HG02981 (cell line): ENCODE data around the gene KISS1R.
"Not testable (repeated sequence)": the region's sequence is repeated elsewhere in the genome, so short reads cannot be mapped to it uniquely, and the experiment has no call there.

Source experiments
- ATAC-seq: cut with Tn5 transposase; IDR thresholded peaks from one replicate; pipeline ENCODE4 v1.9.1; 2021; ENCODE audit warnings: mild to moderate bottlenecking, moderate library complexity; ENCODE audit not compliant: unreplicated experiment

The KISS1R gene

DNA sequence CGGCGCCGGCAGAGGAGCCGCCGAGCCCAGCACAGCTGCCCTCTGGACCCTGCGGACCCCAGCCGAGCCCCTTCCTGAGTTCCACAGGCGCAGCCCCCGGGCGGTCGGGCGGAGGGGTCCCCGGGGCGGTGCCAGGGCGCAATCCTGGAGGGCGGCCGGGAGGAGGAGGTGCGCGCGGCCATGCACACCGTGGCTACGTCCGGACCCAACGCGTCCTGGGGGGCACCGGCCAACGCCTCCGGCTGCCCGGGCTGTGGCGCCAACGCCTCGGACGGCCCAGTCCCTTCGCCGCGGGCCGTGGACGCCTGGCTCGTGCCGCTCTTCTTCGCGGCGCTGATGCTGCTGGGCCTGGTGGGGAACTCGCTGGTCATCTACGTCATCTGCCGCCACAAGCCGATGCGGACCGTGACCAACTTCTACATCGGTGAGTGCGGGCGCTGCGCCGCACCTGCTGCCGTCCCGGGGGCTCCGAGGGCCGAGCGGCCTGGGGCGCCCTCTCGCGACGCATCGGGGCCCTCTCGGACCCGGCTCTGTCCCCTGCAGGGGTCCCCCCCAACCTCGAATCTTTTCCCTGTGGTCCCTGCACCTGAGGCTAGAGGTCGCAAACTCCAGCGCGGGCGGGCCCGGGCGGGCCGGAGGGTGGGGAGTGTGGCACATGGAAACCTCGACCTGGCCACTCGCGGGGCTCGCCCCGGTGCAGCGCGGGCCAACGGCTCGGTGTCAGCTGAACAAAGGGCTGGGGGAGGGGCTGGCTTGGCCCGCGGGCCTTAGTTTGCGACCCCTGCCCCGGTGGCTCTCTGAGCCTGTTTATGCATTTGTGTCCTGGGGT is at the start of gene KISS1R:
Gene KISS1R (plus strand): TSS at position 11 of the 829 bp plus-strand sequence. CDS start 170 bp downstream, at position 181.
- ATAC-seq: no peak

DNA sequence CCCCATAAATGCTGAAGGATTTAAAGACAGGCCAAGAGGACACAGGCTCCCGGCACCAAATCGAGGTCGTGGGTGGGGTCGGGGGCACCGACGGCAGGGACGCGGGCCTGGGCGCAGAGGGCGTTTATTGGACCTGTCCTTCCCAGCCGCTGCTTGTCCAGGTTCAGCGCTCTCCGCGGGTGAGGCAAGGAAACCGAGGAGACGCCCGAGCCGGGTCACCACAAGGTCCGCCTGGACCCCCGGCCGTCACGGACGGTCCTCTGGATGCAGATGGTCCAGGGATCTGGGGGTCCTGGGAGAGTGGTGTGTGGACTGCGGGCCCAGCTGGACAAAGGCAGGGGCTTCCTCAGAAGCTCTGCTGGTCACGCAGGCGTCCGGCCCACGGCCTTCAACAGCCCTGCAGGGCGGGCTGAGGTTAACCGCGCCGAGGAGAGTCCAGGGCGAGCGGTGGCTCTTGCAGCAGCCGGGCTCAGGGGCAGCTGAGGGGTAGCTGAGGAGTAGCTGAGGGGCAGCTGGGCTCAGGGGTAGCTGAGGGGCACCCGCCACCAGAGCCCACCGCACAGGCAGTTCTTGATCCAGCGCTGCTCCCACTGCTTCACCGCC is 49.2 kb upstream of the KISS1R start:
- no peak for ATAC-seq

DNA sequence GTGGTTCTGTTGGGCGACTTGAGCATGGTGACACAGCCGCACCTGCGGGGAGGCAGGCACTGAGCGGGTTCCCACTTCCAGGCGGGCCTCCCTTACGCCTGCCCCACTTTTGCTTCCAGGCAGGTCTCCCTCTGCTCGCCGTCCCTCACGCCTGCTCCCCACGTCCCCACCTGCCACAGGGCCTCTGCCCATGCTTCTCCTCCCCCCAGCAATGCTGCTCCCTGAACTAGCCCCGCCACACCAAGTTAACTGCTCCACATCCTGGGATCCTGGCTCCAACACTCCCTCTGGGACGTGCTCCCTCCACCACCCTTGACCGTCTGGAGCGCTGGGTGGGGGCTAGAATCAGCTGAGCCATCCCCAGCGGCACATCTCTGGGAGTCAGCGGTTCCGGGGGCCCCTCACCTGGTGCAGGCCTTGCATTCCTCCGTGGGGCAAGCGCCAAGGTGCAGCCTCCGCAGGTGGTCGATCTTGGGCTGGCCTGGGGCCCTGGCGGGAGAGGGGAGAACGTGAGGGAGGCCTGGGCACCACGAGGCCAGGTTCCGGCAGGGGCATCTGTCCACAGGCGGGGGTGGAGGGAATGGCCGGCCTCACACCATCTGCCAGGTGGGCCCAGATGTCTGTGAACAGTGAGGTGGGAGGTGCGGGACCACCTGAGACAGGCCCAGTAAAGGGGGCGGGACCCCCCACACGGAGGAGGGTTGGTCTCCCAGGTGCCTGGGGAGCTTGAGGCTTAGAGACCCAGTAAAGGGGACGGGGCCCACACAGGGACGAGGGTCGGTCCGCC is 48.5 kb upstream of the KISS1R start:
- no peak for ATAC-seq

DNA sequence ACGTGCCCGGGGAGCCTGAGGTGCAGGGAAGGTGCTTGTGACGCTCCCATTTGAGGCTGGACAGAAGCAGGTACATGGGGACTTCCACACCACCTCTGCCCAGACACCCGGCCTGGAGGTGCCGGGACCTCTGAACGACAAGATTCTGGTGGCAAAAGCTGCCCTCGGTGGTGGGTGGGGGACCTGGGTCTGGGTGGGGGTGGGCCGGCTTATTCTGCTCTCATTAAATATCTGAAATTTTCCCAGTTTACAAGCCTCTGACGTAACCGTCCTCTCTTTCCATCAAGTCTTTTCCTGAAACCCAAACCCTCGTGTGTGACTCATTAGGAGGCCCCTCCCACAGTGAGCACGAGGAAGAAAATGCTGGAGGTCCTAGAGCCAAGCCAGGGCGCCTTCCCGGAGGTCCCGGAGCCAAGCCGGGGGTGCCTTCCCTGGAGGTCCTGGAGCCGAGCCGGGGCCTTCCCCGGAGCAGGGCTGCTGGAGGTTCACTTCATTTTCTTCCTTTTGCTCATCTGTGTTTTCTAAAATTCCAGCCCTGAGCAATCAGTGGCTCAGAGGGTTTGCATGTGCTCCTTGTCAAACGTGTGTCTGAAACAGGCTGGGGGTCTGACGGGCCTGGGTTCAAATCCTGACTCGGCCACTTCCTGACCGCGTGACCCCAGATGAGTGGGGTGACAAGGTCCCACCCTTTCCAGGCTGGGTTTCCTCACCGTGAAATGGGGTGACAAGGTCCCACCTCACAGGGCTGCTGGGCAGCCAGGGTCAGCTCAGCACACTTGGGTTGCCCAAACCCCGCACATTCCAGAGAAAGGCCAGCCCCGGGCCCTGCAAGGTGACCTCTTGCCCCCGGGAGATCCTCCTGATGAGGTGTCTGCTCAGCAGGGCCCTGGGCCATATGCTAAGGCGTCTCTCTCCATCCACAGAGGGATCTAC is 47.6 kb upstream of the KISS1R start:
- ATAC-seq: no peak

GRCh38 chr19:870314-870713 is 46.8 kb upstream of the KISS1R start:
- no peak for ATAC-seq

DNA sequence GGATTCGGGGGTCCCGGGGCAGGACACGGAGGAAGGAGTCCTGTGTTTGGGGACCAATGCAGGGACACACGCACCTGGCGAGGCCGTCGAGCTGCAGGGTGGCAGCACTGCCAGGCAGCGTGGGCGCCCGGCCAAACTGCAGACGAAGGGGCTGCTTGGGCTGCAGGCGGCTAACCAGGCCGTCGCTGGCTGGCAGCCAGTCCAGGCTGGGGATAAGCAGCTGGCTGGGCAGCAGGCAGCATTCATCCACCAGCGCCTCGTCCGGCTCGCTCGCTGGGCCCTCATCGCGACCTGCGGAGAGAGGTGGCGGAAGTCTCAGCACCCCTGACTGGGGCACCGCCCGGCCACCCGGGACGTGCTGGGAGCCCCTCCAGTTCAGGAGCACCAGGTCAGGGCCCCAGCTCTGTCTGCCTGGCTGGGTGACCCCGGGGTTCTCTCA is 46.2 kb upstream of the KISS1R start:
- no peak for ATAC-seq

DNA sequence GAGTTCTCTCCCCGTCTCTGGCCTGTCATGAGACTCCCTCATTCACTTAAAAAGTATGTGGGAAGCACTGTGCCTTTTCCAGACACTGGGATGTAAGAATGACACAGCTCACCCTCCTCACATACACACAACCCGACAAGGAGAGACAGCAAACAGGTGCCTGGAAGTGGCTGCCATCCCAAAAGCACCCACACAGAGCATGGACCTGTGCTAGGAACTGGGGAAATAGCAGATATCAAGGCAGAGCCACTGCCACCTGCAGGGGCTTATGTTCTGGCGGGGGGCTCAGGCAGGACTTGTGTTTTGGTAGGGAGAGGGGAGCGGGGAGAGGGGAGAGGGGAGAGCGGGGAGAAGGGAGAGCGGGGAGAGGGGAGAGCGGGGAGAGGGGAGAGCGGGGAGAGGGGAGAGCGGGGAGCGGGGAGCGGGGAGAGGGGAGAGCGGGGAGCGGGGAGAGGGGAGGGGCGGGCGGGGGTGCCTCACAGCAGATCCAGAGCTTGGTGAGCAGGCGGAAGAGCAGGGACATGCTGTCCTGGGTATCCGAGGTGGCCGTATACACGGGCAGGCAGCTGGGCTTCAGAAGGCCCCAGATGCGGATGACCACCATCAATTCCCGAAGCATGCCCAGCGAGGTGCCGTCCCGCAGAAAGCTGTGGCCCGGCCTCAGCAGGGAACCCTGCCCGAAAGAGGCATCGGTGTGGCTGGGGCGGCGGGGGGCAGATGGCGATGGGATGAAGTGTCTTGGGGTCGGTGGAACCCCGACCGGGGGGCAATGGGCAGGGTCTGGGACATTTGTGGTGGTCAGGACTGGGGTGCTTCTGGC is 45.5 kb upstream of the KISS1R start:
- ATAC-seq: no peak

DNA sequence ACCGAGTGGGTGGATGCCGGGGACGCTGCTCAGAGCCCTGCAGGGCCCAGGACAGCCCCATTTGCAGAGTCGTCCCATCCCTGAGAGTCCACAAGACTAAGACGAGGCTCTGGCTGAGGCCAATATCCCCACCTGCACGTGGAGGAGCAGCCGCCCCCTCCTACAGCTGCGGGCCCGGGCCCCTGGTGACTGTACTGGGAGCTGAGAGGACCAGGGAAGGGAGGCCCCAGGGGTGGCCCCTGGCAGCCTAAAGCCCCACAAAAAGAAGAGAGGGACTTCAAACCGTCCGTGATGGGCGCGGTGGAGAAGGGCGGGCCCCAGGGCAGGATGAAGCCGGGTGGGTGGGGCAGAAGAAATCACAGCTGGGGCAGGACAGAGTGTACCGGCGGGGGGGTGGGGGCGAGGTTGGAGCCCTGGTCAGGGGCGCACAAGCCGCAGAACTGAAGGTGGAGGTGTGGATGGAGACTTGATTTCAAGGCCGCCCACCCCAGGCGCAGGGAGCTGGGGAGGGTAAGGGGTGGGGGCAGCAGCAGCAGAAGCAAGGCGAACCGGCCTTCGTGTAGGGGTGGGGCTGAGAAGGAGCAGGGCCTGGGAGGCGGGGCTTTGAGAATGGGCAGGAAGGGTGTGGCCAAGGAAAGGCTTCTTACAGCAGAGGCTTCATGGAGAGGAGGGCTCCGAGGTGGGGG is 44.7 kb upstream of the KISS1R start:
- no peak for ATAC-seq

GRCh38 chr19:873084-873483 is 44.0 kb upstream of the KISS1R start:
- ATAC-seq: no peak

GRCh38 chr19:873561-874041 is 43.5 kb upstream of the KISS1R start:
- ATAC-seq: no peak

DNA sequence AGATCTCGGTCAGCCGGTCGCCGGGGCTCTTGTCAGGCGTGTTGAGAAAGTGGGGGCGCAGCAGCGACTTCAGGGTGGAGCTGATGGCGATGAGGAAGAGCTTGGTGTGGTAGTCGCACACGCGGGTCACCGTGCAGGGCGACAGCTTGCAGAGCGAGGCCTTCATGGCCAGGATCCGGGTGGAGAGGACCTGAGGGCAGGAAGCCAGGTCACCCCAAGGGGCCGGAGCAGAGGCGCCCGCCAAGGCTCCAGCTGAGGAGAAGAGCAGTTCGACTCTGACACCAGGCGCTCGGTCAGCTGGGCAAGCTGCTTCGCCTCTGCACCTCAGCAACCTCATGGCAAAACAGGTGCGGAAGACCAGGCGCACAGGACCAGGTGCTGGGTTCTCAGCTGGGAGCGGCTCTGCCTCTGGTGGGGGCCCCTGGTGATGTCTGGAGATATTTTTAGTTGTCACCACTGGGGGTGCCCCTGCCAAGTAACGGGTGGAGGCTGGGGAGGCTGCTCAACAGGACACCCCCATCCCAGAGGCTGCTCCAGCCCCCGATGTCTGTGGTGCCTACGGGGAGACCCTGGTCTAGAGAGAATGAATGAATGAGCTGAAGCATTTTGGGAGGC is 41.8 kb upstream of the KISS1R start:
- no peak for ATAC-seq

DNA sequence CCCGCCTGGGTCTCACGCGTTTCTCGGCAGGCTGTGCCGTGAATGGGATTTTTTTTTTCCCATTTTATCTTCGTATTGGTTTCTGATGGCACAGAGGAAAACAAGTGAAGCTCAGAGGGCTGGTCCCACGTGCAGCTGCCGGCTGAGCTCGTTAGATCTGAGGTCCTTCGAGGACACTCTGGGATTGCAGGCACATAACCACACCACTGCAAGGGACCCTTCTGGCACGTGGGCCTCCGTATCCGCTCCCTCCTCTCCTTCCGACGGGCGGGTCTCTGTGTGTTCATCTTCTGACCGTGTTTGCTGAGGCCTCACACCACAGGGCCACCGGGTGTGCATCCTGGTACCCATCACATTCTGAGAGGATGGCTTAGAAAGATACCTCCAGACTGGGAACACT is 41.0 kb upstream of the KISS1R start:
- no peak for ATAC-seq

- no peak for ATAC-seq
Measured at GRCh38 chr19:876780-877314, 40.3 kb upstream of the KISS1R start.

DNA sequence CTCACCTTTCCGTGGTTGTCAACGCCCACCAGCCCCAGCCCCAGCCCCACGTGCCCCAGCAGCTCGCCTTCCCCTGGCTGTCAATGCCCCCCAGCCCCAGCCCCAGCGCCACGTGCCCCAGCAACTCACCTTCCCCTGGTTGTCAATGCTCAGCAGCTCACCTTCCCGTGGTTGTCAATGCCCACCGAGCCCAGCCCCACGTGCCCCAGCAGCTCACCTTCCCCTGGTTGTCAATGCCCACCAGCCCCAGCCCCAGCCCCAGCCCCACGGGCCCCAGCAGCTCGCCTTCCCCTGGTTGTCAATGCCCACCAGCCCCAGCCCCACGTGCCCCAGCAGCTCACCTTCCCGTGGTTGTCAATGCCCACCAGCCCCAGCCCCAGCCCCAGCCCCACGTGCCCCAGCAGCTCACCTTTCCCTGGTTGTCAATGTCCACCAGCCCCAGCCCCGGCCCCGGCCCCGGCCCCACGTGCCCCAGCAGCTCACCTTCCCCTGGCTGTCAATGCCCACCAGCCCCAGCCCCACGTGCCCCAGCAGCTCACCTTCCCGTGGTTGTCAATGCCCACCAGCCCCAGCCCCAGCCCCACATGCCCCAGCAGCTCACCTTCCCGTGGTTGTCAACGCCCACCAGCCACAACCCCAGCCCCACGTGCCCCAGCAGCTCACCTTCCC is 39.0 kb upstream of the KISS1R start:
- not testable (repeated sequence) for ATAC-seq

- not testable (repeated sequence) for ATAC-seq
Measured at GRCh38 chr19:878751-879561, 38.2 kb upstream of the KISS1R start.

GRCh38 chr19:879711-880438 is 37.3 kb upstream of the KISS1R start:
- ATAC-seq: no peak
